H9 (cell line): ENCODE results near the gene SLC9A7. TPM values are rescaled to one million over a fixed set of nuclear protein-coding genes. Genes with fewer than 3 reads are reported as not detected.

Experiments
- DNase-seq: peaks from one replicate; pipeline ENCODE4 v3.0.0-alpha.2; 2017
- H2AFZ ChIP-seq: one replicate; pipeline ENCODE4 v1.6.1; 2013; ENCODE audit warnings: mild to moderate bottlenecking, low read length, control low read depth, moderate library complexity
- H2AK5ac ChIP-seq: 2 replicates; pipeline ENCODE4 v1.6.1; 2013; ENCODE audit warnings: low read length, control low read depth, mixed read lengths; ENCODE audit not compliant: insufficient read length
- H2BK120ac ChIP-seq: one replicate; pipeline ENCODE4 v1.6.1; 2013; ENCODE audit warnings: low read depth, mild to moderate bottlenecking, low read length, control low read depth, inconsistent platforms; ENCODE audit not compliant: poor library complexity, severe bottlenecking
- H2BK12ac ChIP-seq: 2 replicates; pipeline ENCODE4 v1.6.1; 2013; ENCODE audit warnings: low read length, control low read depth, mixed read lengths, low read depth; ENCODE audit not compliant: insufficient read length
- H2BK15ac ChIP-seq: 2 replicates; pipeline ENCODE4 v1.6.1; 2013; ENCODE audit warnings: low read depth, low read length, control low read depth
- H2BK20ac ChIP-seq: one replicate; pipeline ENCODE4 v1.6.1; 2013; ENCODE audit warnings: low read depth, mild to moderate bottlenecking, low read length, control low read depth, inconsistent platforms; ENCODE audit not compliant: poor library complexity, severe bottlenecking
- H2BK5ac ChIP-seq: 2 replicates; pipeline ENCODE4 v1.6.1; 2013; ENCODE audit warnings: low read length, control low read depth, mixed read lengths; ENCODE audit not compliant: insufficient read length
- H3K14ac ChIP-seq: 2 replicates; pipeline ENCODE4 v1.6.1; 2013; ENCODE audit warnings: low read length, control low read depth; ENCODE audit not compliant: insufficient read depth
- H3K18ac ChIP-seq: 2 replicates; pipeline ENCODE4 v1.6.1; 2013; ENCODE audit warnings: low read depth, mild to moderate bottlenecking, mixed read lengths, low read length, control low read depth; ENCODE audit not compliant: insufficient read length
- H3K23ac ChIP-seq: 2 replicates; pipeline ENCODE4 v1.6.1; 2013; ENCODE audit warnings: low read length, control low read depth, mixed read lengths, low read depth; ENCODE audit not compliant: insufficient read length
- H3K23me2 ChIP-seq: 2 replicates; pipeline ENCODE4 v1.6.1; 2013; ENCODE audit warnings: low read depth, mild to moderate bottlenecking, mixed read lengths, low read length, control low read depth; ENCODE audit not compliant: insufficient read length, poor library complexity, severe bottlenecking
- H3K27ac ChIP-seq: 2 replicates; pipeline ENCODE4 v1.5.1; 2013; ENCODE audit warnings: low read length, control low read depth, mixed read lengths, low read depth; ENCODE audit not compliant: insufficient read length
- H3K27me3 ChIP-seq: 2 replicates; pipeline ENCODE4 v1.6.1; 2013; ENCODE audit warnings: low read length, control low read depth, inconsistent platforms; ENCODE audit not compliant: insufficient read depth
- H3K4ac ChIP-seq: 2 replicates; pipeline ENCODE4 v1.6.1; 2013; ENCODE audit warnings: low read depth, mild to moderate bottlenecking, control low read depth, inconsistent platforms, low read length, moderate library complexity
- H3K4me1 ChIP-seq: 2 replicates; pipeline ENCODE4 v1.6.1; 2013; ENCODE audit warnings: low read length, control low read depth, inconsistent platforms; ENCODE audit not compliant: insufficient read depth
- H3K4me2 ChIP-seq: 2 replicates; pipeline ENCODE4 v1.6.1; 2013; ENCODE audit warnings: low read length, control low read depth, mixed read lengths; ENCODE audit not compliant: insufficient read length, insufficient read depth
- H3K56ac ChIP-seq: 2 replicates; pipeline ENCODE4 v1.6.1; 2013; ENCODE audit warnings: low read depth, mild to moderate bottlenecking, mixed read lengths, low read length, control low read depth; ENCODE audit not compliant: insufficient read length
- H3K79me1 ChIP-seq: 2 replicates; pipeline ENCODE4 v1.6.1; 2013; ENCODE audit warnings: low read depth, mild to moderate bottlenecking, moderate library complexity, low read length, control low read depth, inconsistent platforms; ENCODE audit not compliant: insufficient read depth, poor library complexity, severe bottlenecking
- H3K79me2 ChIP-seq: 2 replicates; pipeline ENCODE4 v1.6.1; 2013; ENCODE audit warnings: low read length, control low read depth, inconsistent platforms; ENCODE audit not compliant: insufficient read depth
- H3K9ac ChIP-seq: 2 replicates; pipeline ENCODE4 v1.6.1; 2013; ENCODE audit warnings: low read length, control low read depth, mixed read lengths; ENCODE audit not compliant: insufficient read length; ENCODE audit errors: extremely low read depth
- H3K9me3 ChIP-seq: one replicate; pipeline ENCODE4 v1.6.1; 2013; ENCODE audit warnings: low read depth, low read length, inconsistent platforms; ENCODE audit not compliant: control insufficient read depth
- H3T11ph ChIP-seq: one replicate; pipeline ENCODE4 v1.6.1; 2013; ENCODE audit warnings: mild to moderate bottlenecking, low read length, control low read depth, inconsistent platforms
- H4K20me1 ChIP-seq: one replicate; pipeline ENCODE4 v1.6.1; 2013; ENCODE audit not compliant: control insufficient read depth, insufficient read length, insufficient read depth
- H4K5ac ChIP-seq: 2 replicates; pipeline ENCODE4 v1.6.1; 2013; ENCODE audit warnings: low read depth, mild to moderate bottlenecking, mixed read lengths, low read length, control low read depth; ENCODE audit not compliant: insufficient read length
- H4K8ac ChIP-seq: replicated peaks from 2 replicates; pipeline ENCODE4 v1.6.1; 2013; ENCODE audit warnings: low read length, control low read depth, mixed read lengths, low read depth; ENCODE audit not compliant: insufficient read length
- H4K91ac ChIP-seq: 2 replicates; pipeline ENCODE4 v1.6.1; 2013; ENCODE audit warnings: low read depth, mild to moderate bottlenecking, moderate library complexity, mixed read lengths, low read length, control low read depth; ENCODE audit not compliant: insufficient read length
- H3K27ac Mint-ChIP-seq, 3 experiments: 2 replicates in 2 of 3; 3 replicates in 1 of 3; pipeline ENCODE4 v1.8.0; 2020 to 2021; ENCODE audit warnings: mixed read lengths in 3 of 3, mild to moderate bottlenecking in 1 of 3, moderate library complexity in 1 of 3
- H3K27me3 Mint-ChIP-seq: 2 replicates; pipeline ENCODE4 v1.8.0; 2021; ENCODE audit warnings: low read depth, mild to moderate bottlenecking, moderate library complexity, mixed read lengths
- H3K36me3 Mint-ChIP-seq, 3 experiments: 2 replicates in 2 of 3; 3 replicates in 1 of 3; pipeline ENCODE4 v1.8.0; 2020 to 2021; ENCODE audit warnings: low read depth in 3 of 3, mixed read lengths in 3 of 3; ENCODE audit not compliant: insufficient read depth in 1 of 3
- H3K4me1 Mint-ChIP-seq, 2 experiments: 2 replicates each; pipeline ENCODE4 v1.8.0; 2020; ENCODE audit warnings: mixed read lengths in 2 of 2
- H3K4me3 Mint-ChIP-seq, 2 experiments: 2 replicates in 1 of 2; 3 replicates in 1 of 2; pipeline ENCODE4 v1.8.0; 2020 to 2021; ENCODE audit warnings: mild to moderate bottlenecking in 2 of 2, mixed read lengths in 2 of 2, moderate library complexity in 1 of 2
- H3K9me3 Mint-ChIP-seq, 2 experiments: 2 replicates in 1 of 2; 3 replicates in 1 of 2; pipeline ENCODE4 v1.8.0; 2020; ENCODE audit warnings: mild to moderate bottlenecking in 2 of 2, mixed read lengths in 2 of 2, moderate library complexity in 1 of 2
- WGBS: extraction: QIAGEN DNeasy Blood & Tissue Kit; methylation state at CpG from one replicate; pipeline ENCODE4 v1.1.7; 2013; ENCODE audit warnings: missing lambda C conversion rate, low lambda C conversion rate, mixed read lengths; ENCODE audit not compliant: insufficient read length; ENCODE audit errors: extremely low coverage; 5-methylcytosine and 5-hydroxymethylcytosine counted together
- total RNA-seq: library from RNA; stranded (reverse); gene quantifications from 2 replicates; pipeline ENCODE4 v1.2.1, GENCODE V29; 2021
- TF ChIP-seq, protein P1 (sequence below): fragments of 200-600 bp; sonication (generic); conservative IDR thresholded peaks from 3 replicates; pipeline ENCODE4 v1.8.0; 2021; ENCODE audit warnings: antibody characterized with exemption, mild to moderate bottlenecking

The SLC9A7 gene
- total RNA-seq, 1 experiment from 2014 or later, result 5.9 TPM

DNA sequence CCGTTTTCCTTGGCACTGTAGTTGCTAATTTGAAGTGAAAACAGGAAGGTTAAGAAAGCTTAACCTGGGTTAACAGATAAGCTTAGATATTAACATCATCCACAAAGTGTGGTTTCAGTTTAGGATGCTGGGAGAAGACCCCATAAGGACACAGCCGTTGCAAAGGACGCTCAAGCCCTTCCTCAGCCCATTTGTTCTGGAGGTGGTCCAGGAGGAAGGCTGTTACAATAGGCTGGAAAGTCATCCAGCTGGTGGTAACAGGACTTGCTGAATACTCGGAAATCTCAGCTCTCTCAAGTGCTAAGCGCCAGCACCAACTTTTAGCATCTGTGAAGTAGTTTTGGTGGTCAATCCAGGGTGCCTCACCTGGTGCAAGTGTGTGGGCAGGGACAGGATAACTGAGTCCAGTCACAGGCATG, 171.2 kb downstream of the SLC9A7 start:
- Histone ChIP-seq H4K20me1 (no peaks in the 10 kb centered on the region), H2AK5ac (no peak overlapping the region), H3K4me1 (no peaks in the 10 kb centered on the region; the same call in 1 of the 2 replicates), H3K27me3 (no peaks in the 10 kb centered on the region; the same call in 1 of the 2 replicates), H3K79me2 (peaks cover 6% of the 10 kb centered on the region; the same call in 1 of the 2 replicates), H4K8ac (no peak overlapping the region), H4K91ac (no peak overlapping the region), H4K5ac (no peak overlapping the region), H2BK120ac (no peak overlapping the region), H3K27ac (no peak overlapping the region), H2BK5ac (no peak overlapping the region), H3K23me2 (no peaks in the 10 kb centered on the region), H3K79me1 (peaks cover 2% of the 10 kb centered on the region), H3K9me3 (peaks cover 13% of the 10 kb centered on the region), H3K4ac (no peak overlapping the region), H3K23ac (no peak overlapping the region), H3K18ac (no peak overlapping the region), H3K4me2 (peak overlapping the region; percentile 54), H2BK15ac (no peak overlapping the region), H3K56ac (no peak overlapping the region), H2BK20ac (no peak overlapping the region), H3K14ac (no peak overlapping the region; the same call in 1 of the 2 replicates), H2BK12ac (no peak overlapping the region), H2AFZ (no peak overlapping the region), H3T11ph (no peak overlapping the region), H3K9ac (no peak overlapping the region)
- H3K27me3 Mint-ChIP-seq, result no peaks in the 10 kb centered on the region; the same call in 1 of the 2 replicates
- peaks cover 56 to 58% of the 10 kb centered on the region in 2 experiments for H3K9me3 Mint-ChIP-seq
- peaks cover 3 to 13% (median 12%) of the 10 kb centered on the region in 3 experiments; a peak in 6 of 7 replicates for H3K36me3 Mint-ChIP-seq
- TF ChIP-seq, protein P1, sequence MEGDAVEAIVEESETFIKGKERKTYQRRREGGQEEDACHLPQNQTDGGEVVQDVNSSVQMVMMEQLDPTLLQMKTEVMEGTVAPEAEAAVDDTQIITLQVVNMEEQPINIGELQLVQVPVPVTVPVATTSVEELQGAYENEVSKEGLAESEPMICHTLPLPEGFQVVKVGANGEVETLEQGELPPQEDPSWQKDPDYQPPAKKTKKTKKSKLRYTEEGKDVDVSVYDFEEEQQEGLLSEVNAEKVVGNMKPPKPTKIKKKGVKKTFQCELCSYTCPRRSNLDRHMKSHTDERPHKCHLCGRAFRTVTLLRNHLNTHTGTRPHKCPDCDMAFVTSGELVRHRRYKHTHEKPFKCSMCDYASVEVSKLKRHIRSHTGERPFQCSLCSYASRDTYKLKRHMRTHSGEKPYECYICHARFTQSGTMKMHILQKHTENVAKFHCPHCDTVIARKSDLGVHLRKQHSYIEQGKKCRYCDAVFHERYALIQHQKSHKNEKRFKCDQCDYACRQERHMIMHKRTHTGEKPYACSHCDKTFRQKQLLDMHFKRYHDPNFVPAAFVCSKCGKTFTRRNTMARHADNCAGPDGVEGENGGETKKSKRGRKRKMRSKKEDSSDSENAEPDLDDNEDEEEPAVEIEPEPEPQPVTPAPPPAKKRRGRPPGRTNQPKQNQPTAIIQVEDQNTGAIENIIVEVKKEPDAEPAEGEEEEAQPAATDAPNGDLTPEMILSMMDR, result no peak
- no CpG with 5 or more reads among the region's 5 CpGs for WGBS
- 0 out of 7 replicates have a peak overlapping the region, but pooled peaks of 1 of the 3 experiments have one; percentile 12 for H3K27ac Mint-ChIP-seq
- no peak for DNase-seq
- H3K4me1 Mint-ChIP-seq, result peaks cover 36 to 38% of the 10 kb centered on the region in 2 experiments
- peak overlapping the region; percentile 38 to 60; a peak in 4 of 5 replicates for H3K4me3 Mint-ChIP-seq
